Keratinocyte (primary cell): Measurements from ENCODE around the gene PCNT. TPM values are rescaled to one million over a fixed set of nuclear protein-coding genes. Genes with fewer than 3 reads are reported as not detected.

Experiments used
- DNase-seq: peaks from one replicate; pipeline ENCODE4 v3.0.0-alpha.2; 2011; ENCODE audit warnings: low read depth, missing footprints, low spot score
- FAIRE-seq: peaks from 2 replicates; lab custom pipeline; 2011; peaks lifted over from hg19 to GRCh38; lab: Jason Lieb, UNC
- H2AFZ ChIP-seq: 2 replicates; pipeline ENCODE4 v1.6.0; 2012; ENCODE audit warnings: low read length, control low read depth, inconsistent platforms; ENCODE audit not compliant: control insufficient read depth
- H3K27ac ChIP-seq: 2 replicates; pipeline ENCODE4 v1.5.1; 2011; ENCODE audit warnings: low read length; ENCODE audit not compliant: control insufficient read depth, insufficient read depth
- H3K27me3 ChIP-seq: 3 replicates; pipeline ENCODE4 v1.6.0; 2011; ENCODE audit warnings: low read length; ENCODE audit not compliant: control insufficient read depth, insufficient read depth; ENCODE audit errors: extremely low read depth
- H3K36me3 ChIP-seq, 2 experiments: 2 replicates in 1 of 2; 3 replicates in 1 of 2; pipeline ENCODE4 v1.5.1; 2011; ENCODE audit warnings: low read length in 2 of 2, mild to moderate bottlenecking in 1 of 2; ENCODE audit not compliant: control insufficient read depth in 2 of 2, insufficient read depth in 2 of 2; ENCODE audit errors: extremely low read depth in 1 of 2
- H3K4me1 ChIP-seq: 3 replicates; pipeline ENCODE4 v1.5.1; 2011; ENCODE audit warnings: low read length; ENCODE audit not compliant: control insufficient read depth, insufficient read depth; ENCODE audit errors: extremely low read depth
- H3K4me2 ChIP-seq: 3 replicates; pipeline ENCODE4 v1.6.0; 2011; ENCODE audit warnings: low read depth, low read length; ENCODE audit not compliant: control insufficient read depth, insufficient read depth; ENCODE audit errors: extremely low read depth
- H3K4me3 ChIP-seq, 3 experiments: fragments of 200-600 bp in 1 of 3; sonication (generic) in 1 of 3; 2 replicates in 2 of 3; 3 replicates in 1 of 3; pipeline ENCODE4 v1.5.1; 2011 to 2016; ENCODE audit warnings: low read length in 3 of 3, mild to moderate bottlenecking in 3 of 3, control low read depth in 2 of 3, inconsistent platforms in 1 of 3, low read depth in 1 of 3, mixed read lengths in 1 of 3, mixed run types in 1 of 3, moderate library complexity in 1 of 3; ENCODE audit not compliant: control insufficient read depth in 2 of 3, insufficient read depth in 2 of 3; ENCODE audit errors: extremely low read depth in 1 of 3
- H3K79me2 ChIP-seq: 2 replicates; pipeline ENCODE4 v1.6.0; 2012; ENCODE audit warnings: low read length; ENCODE audit not compliant: control insufficient read depth, insufficient read depth
- H3K9ac ChIP-seq: 3 replicates; pipeline ENCODE4 v1.6.0; 2011; ENCODE audit warnings: low read length; ENCODE audit not compliant: control insufficient read depth, insufficient read depth; ENCODE audit errors: extremely low read depth
- H3K9me1 ChIP-seq: 3 replicates; pipeline ENCODE4 v1.6.0; 2011; ENCODE audit warnings: low read length; ENCODE audit not compliant: control insufficient read depth, insufficient read depth; ENCODE audit errors: extremely low read depth
- H3K9me3 ChIP-seq: 2 replicates; pipeline ENCODE4 v1.5.1; 2012; ENCODE audit warnings: low read depth, low read length; ENCODE audit not compliant: control insufficient read depth
- H4K20me1 ChIP-seq: 3 replicates; pipeline ENCODE4 v1.6.0; 2011; ENCODE audit warnings: low read length; ENCODE audit not compliant: control insufficient read depth, insufficient read depth; ENCODE audit errors: extremely low read depth
- EZH2 ChIP-seq: IDR thresholded peaks from one replicate; pipeline ENCODE4 v1.6.1; 2012; ENCODE audit warnings: inconsistent platforms, mild to moderate bottlenecking, low read length, moderate library complexity
- dilution Hi-C: fragments of 300-500 bp; cut with MboI; formaldehyde crosslinking; loops from one replicate; pipeline ENCODE4 v1.7.0; 2020; ENCODE audit warnings: low sequenced_read_pairs; ENCODE audit not compliant: extremely low pct_ligation_motif_present
- polyA plus RNA-seq, 5 experiments: library from polyadenylated mRNA; depleted of rRNA in 3 of 5; stranded (reverse) in 3 of 5; stranded (forward) in 1 of 5; unstranded in 1 of 5; fragments of >200 nt; gene quantifications; 1 replicate in 1 of 5; 2 replicates in 3 of 5; 3 replicates in 1 of 5; pipeline versions ENCODE4 v1.2.1 to v1.2.3, GENCODE V29; 2011 to 2012; ENCODE audit warnings: missing spikeins in 2 of 5, low read depth in 1 of 5, low replicate concordance in 1 of 5
- TF ChIP-seq, protein P1 (sequence below), 3 experiments: IDR thresholded peaks in 1 of 3; conservative IDR thresholded peaks in 1 of 3; optimal IDR thresholded peaks in 1 of 3; 2 replicates in 2 of 3; 3 replicates in 1 of 3; pipeline versions ENCODE3 to v1.5.1; 2011; ENCODE audit warnings: low read length in 3 of 3, mild to moderate bottlenecking in 3 of 3, moderate library complexity in 2 of 3, control low read depth in 1 of 3, inconsistent platforms in 1 of 3; ENCODE audit not compliant: insufficient read depth in 2 of 3; ENCODE audit errors: extremely low read depth in 1 of 3

The PCNT gene
- polyA plus RNA-seq, 1 donor (not counting 4 experiments of a cell fraction or from before 2014, with no cell fraction given): 9.8 TPM

DNA sequence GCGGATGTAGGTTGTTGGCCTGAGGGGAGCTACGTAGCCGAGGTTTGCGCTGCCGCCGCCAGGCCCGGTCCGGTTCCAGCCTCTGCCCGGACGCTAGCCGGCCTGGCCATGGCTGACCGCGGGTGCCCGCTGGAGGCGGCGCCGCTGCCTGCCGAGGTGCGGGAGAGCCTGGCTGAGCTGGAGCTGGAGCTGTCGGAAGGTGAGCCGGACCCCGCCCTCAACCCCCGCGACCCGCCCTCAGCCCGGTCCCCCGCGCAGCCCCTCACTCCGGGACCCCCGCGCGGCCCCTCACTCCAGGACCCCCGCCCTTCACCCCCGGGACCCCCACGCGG, 135.0 kb downstream of the PCNT start:
- TF ChIP-seq EZH2: no peak
- TF ChIP-seq, protein P1, sequence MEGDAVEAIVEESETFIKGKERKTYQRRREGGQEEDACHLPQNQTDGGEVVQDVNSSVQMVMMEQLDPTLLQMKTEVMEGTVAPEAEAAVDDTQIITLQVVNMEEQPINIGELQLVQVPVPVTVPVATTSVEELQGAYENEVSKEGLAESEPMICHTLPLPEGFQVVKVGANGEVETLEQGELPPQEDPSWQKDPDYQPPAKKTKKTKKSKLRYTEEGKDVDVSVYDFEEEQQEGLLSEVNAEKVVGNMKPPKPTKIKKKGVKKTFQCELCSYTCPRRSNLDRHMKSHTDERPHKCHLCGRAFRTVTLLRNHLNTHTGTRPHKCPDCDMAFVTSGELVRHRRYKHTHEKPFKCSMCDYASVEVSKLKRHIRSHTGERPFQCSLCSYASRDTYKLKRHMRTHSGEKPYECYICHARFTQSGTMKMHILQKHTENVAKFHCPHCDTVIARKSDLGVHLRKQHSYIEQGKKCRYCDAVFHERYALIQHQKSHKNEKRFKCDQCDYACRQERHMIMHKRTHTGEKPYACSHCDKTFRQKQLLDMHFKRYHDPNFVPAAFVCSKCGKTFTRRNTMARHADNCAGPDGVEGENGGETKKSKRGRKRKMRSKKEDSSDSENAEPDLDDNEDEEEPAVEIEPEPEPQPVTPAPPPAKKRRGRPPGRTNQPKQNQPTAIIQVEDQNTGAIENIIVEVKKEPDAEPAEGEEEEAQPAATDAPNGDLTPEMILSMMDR (optimal IDR thresholded peaks at IDR 0.05 in 1 of 3, IDR thresholded peaks at IDR 0.05 in 1 of 3, conservative IDR thresholded peaks at IDR 0.05 in 1 of 3; ENCODE audit: extremely low read depth in 1 of 3, insufficient read depth in 2 of 3, low read length in 3 of 3): no peak

DNA sequence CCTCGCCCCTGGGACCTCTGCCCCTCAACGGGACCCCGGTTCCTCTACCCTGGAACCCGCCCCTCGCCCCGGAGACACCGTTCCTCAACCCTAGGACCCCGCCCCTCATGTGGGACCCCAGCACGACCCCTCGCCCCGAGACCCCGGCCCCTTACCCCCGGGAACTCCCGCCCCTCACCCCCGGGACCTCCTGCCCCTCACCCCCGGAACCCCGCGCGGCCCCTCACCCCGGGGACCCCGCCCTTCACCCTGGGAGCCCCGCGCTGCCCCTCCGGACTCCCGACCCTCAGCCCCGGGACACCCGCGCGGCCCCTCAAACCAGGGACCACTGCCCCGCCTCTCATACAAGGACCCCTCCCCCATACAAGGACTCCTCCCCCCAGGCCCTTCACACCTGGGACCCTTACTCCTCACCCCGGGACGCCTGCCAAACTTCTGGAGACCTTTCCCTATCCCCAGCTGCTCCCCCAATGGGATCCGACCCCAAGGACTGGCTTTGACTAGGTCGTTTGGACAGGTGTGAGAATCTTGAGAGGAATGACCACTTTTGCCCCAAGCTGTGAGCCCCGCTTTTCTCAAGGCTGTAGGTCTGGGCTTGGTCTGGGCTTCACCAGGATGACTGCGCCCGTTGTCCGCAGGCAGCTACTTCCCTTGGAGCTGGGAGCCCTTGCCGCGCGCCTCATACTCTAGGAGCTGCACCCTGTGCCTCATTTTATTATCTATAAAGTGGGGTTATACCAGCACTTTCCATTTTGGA, 135.6 kb downstream of the PCNT start:
- dilution Hi-C loops: no loop called here
- Histone ChIP-seq H3K4me3 (peak overlapping the region; percentile 62 to 75 (median 70)), H3K9me1 (peaks cover 2% of the 10 kb centered on the region), H3K9me3 (no peaks in the 10 kb centered on the region), H3K4me2 (peak overlapping the region; percentile 71), H3K79me2 (peaks cover 61% of the 10 kb centered on the region), H3K4me1 (peaks cover 36% of the 10 kb centered on the region), H3K36me3 (peaks cover 3 to 4% of the 10 kb centered on the region in 2 experiments), H3K9ac (peak overlapping the region; percentile 85), H3K27me3 (no peaks in the 10 kb centered on the region), H2AFZ (peak overlapping the region; percentile 63), H4K20me1 (peaks cover 4% of the 10 kb centered on the region), H3K27ac (peak overlapping the region; percentile 47)
- DNase-seq (no peak), FAIRE-seq (no peak)
- no peak for TF ChIP-seq EZH2
- TF ChIP-seq, protein P1 (optimal IDR thresholded peaks at IDR 0.05 in 1 of 3, IDR thresholded peaks at IDR 0.05 in 1 of 3, conservative IDR thresholded peaks at IDR 0.05 in 1 of 3; ENCODE audit: extremely low read depth in 1 of 3, insufficient read depth in 2 of 3, low read length in 3 of 3): no peak

More for the DNA sequence above, 135.0 kb downstream of the PCNT start:
- H2AFZ ChIP-seq: peak overlapping the region; percentile 69
- peak overlapping the region; percentile 47 for H3K27ac ChIP-seq
- peaks cover 3 to 4% of the 10 kb centered on the region in 2 experiments for H3K36me3 ChIP-seq
- H3K9me3 ChIP-seq: no peaks in the 10 kb centered on the region
- FAIRE-seq: no peak
- H4K20me1 ChIP-seq: peaks cover 4% of the 10 kb centered on the region
- dilution Hi-C loops: no loop called here
- peaks cover 2% of the 10 kb centered on the region for H3K9me1 ChIP-seq
- H3K4me1 ChIP-seq: peaks cover 36% of the 10 kb centered on the region
- peaks cover 61% of the 10 kb centered on the region for H3K79me2 ChIP-seq
- peak overlapping the region; percentile 49 to 75 (median 70) for H3K4me3 ChIP-seq
- DNase-seq: no peak
- H3K4me2 ChIP-seq: no peak overlapping the region
- peak overlapping the region; percentile 85 for H3K9ac ChIP-seq
- no peaks in the 10 kb centered on the region for H3K27me3 ChIP-seq
